Measurements from ENCODE around the gene KLHL29. TPM values are rescaled to one million over a fixed set of nuclear protein-coding genes. Genes with fewer than 3 reads are reported as not detected.
"Not testable (repeated sequence)": the region's sequence is repeated elsewhere in the genome, so short reads cannot be mapped to it uniquely, and the experiment has no call there.

The KLHL29 gene
- total RNA-seq, 1 donor from 2014 or later: 3.0 TPM

GRCh38 chr2:23388756-23389514, 4.0 kb downstream of the KLHL29 start:
- intact Hi-C loops (cut with micrococcal nuclease): loop anchor here (5.0 kb wide), 1 partner anchor 98 kb away; no protein-coding TSS in a partner anchor
- Mint-ChIP-seq H3K4me1 (ENCODE audit: low read depth) (peaks cover 11% of the 10 kb centered on the region), H3K27ac (no peak overlapping the region), H3K36me3 (ENCODE audit: low read depth) (no peaks in the 10 kb centered on the region), H3K9me3 (no peaks in the 10 kb centered on the region), H3K4me3 (ENCODE audit: low read depth) (no peak overlapping the region), H3K27me3 (ENCODE audit: low read depth) (peaks cover 65% of the 10 kb centered on the region)
- DNase-seq (ENCODE audit: low spot score): no peak

- Mint-ChIP-seq H3K4me1 (ENCODE audit: low read depth) (peaks cover 19% of the 10 kb centered on the region), H3K36me3 (ENCODE audit: low read depth) (no peaks in the 10 kb centered on the region)
- DNase-seq (ENCODE audit: low spot score): no peak
Observed at GRCh38 chr2:23390152-23390551, 5.2 kb downstream of the KLHL29 start.

GRCh38 chr2:23391237-23391736, 6.3 kb downstream of the KLHL29 start:
- H3K4me3 Mint-ChIP-seq (ENCODE audit: low read depth); H3K9me3 Mint-ChIP-seq; H3K27ac Mint-ChIP-seq; intact Hi-C loops (cut with micrococcal nuclease); H3K36me3 Mint-ChIP-seq (ENCODE audit: low read depth); DNase-seq (ENCODE audit: low spot score): not testable (repeated sequence)
- H3K4me1 Mint-ChIP-seq (ENCODE audit: low read depth): peaks cover 17% of the 10 kb centered on the region
- peaks cover 69% of the 10 kb centered on the region for H3K27me3 Mint-ChIP-seq (ENCODE audit: low read depth)

More at GRCh38 chr2:23390152-23390551, 5.2 kb downstream of the KLHL29 start:
- intact Hi-C loops (cut with micrococcal nuclease): no loop called here
- Mint-ChIP-seq H3K9me3 (no peaks in the 10 kb centered on the region), H3K27me3 (ENCODE audit: low read depth) (peaks cover 68% of the 10 kb centered on the region), H3K4me3 (ENCODE audit: low read depth) (no peak overlapping the region), H3K27ac (no peak overlapping the region)

GRCh38 chr2:23393722-23394121, 8.7 kb downstream of the KLHL29 start:
- Mint-ChIP-seq H3K27me3 (ENCODE audit: low read depth) (peaks cover 53% of the 10 kb centered on the region), H3K4me1 (ENCODE audit: low read depth) (peaks cover 14% of the 10 kb centered on the region), H3K27ac (no peak overlapping the region), H3K4me3 (ENCODE audit: low read depth) (no peak overlapping the region), H3K9me3 (no peaks in the 10 kb centered on the region), H3K36me3 (ENCODE audit: low read depth) (no peaks in the 10 kb centered on the region)
- no peak for DNase-seq (ENCODE audit: low spot score)
- intact Hi-C loops (cut with micrococcal nuclease): no loop called here

- no peak overlapping the region for H3K4me3 Mint-ChIP-seq (ENCODE audit: low read depth)
- H3K36me3 Mint-ChIP-seq (ENCODE audit: low read depth): no peaks in the 10 kb centered on the region
- intact Hi-C loops (cut with micrococcal nuclease): no loop called here
- no peak overlapping the region for H3K27ac Mint-ChIP-seq
- DNase-seq (ENCODE audit: low spot score): no peak
- H3K9me3 Mint-ChIP-seq: no peaks in the 10 kb centered on the region
- H3K4me1 Mint-ChIP-seq (ENCODE audit: low read depth): peaks cover 15% of the 10 kb centered on the region
- peaks cover 44% of the 10 kb centered on the region for H3K27me3 Mint-ChIP-seq (ENCODE audit: low read depth)
Observed at GRCh38 chr2:23394700-23395099, 9.7 kb downstream of the KLHL29 start.

- no peak overlapping the region for H3K27ac Mint-ChIP-seq
- intact Hi-C loops (cut with micrococcal nuclease): no loop called here
- H3K9me3 Mint-ChIP-seq: no peaks in the 10 kb centered on the region
- H3K27me3 Mint-ChIP-seq (ENCODE audit: low read depth): peaks cover 29% of the 10 kb centered on the region
- peaks cover 15% of the 10 kb centered on the region for H3K4me1 Mint-ChIP-seq (ENCODE audit: low read depth)
- H3K36me3 Mint-ChIP-seq (ENCODE audit: low read depth): no peaks in the 10 kb centered on the region
- no peak for DNase-seq (ENCODE audit: low spot score)
- H3K4me3 Mint-ChIP-seq (ENCODE audit: low read depth): no peak overlapping the region
Observed at GRCh38 chr2:23397478-23397877, 12.5 kb downstream of the KLHL29 start.

GRCh38 chr2:23399674-23400261, 14.8 kb downstream of the KLHL29 start:
- Mint-ChIP-seq H3K27me3 (ENCODE audit: low read depth) (peaks cover 10% of the 10 kb centered on the region), H3K9me3 (no peaks in the 10 kb centered on the region), H3K4me1 (ENCODE audit: low read depth) (peaks cover 11% of the 10 kb centered on the region), H3K36me3 (ENCODE audit: low read depth) (no peaks in the 10 kb centered on the region), H3K4me3 (ENCODE audit: low read depth) (no peak overlapping the region), H3K27ac (no peak overlapping the region)
- DNase-seq (ENCODE audit: low spot score): no peak
- intact Hi-C loops (cut with micrococcal nuclease): no loop called here

GRCh38 chr2:23400703-23401102, 15.7 kb downstream of the KLHL29 start:
- H3K4me3 Mint-ChIP-seq (ENCODE audit: low read depth): no peak overlapping the region
- no peak overlapping the region for H3K27ac Mint-ChIP-seq
- peaks cover 7% of the 10 kb centered on the region for H3K4me1 Mint-ChIP-seq (ENCODE audit: low read depth)
- peaks cover 6% of the 10 kb centered on the region for H3K27me3 Mint-ChIP-seq (ENCODE audit: low read depth)
- H3K9me3 Mint-ChIP-seq: no peaks in the 10 kb centered on the region
- no peak for DNase-seq (ENCODE audit: low spot score)
- H3K36me3 Mint-ChIP-seq (ENCODE audit: low read depth): no peaks in the 10 kb centered on the region
- intact Hi-C loops (cut with micrococcal nuclease): no loop called here

- no peak for DNase-seq (ENCODE audit: low spot score)
- H3K4me3 Mint-ChIP-seq (ENCODE audit: low read depth): no peak overlapping the region
- intact Hi-C loops (cut with micrococcal nuclease): no loop called here
Observed at GRCh38 chr2:23401427-23402204, 16.6 kb downstream of the KLHL29 start.

GRCh38 chr2:23402205-23402740, 17.3 kb downstream of the KLHL29 start:
- Mint-ChIP-seq H3K4me3 (ENCODE audit: low read depth) (no peak overlapping the region), H3K4me1 (ENCODE audit: low read depth) (peaks cover 7% of the 10 kb centered on the region)

More at GRCh38 chr2:23401427-23402204, 16.6 kb downstream of the KLHL29 start:
- Mint-ChIP-seq H3K27me3 (ENCODE audit: low read depth) (peaks cover 4% of the 10 kb centered on the region), H3K27ac (no peak overlapping the region), H3K9me3 (no peaks in the 10 kb centered on the region), H3K4me1 (ENCODE audit: low read depth) (peaks cover 7% of the 10 kb centered on the region), H3K36me3 (ENCODE audit: low read depth) (no peaks in the 10 kb centered on the region)

GRCh38 chr2:23404426-23404825, 19.4 kb downstream of the KLHL29 start:
- no peaks in the 10 kb centered on the region for H3K36me3 Mint-ChIP-seq (ENCODE audit: low read depth)
- no peak overlapping the region for H3K27ac Mint-ChIP-seq
- H3K4me1 Mint-ChIP-seq (ENCODE audit: low read depth): peaks cover 7% of the 10 kb centered on the region
- no peak for DNase-seq (ENCODE audit: low spot score)
- intact Hi-C loops (cut with micrococcal nuclease): no loop called here
- no peaks in the 10 kb centered on the region for H3K9me3 Mint-ChIP-seq
- peaks cover 5% of the 10 kb centered on the region for H3K27me3 Mint-ChIP-seq (ENCODE audit: low read depth)
- no peak overlapping the region for H3K4me3 Mint-ChIP-seq (ENCODE audit: low read depth)

More at GRCh38 chr2:23402205-23402740, 17.3 kb downstream of the KLHL29 start:
- Mint-ChIP-seq H3K27me3 (ENCODE audit: low read depth) (peaks cover 4% of the 10 kb centered on the region), H3K27ac (no peak overlapping the region), H3K36me3 (ENCODE audit: low read depth) (no peaks in the 10 kb centered on the region), H3K9me3 (no peaks in the 10 kb centered on the region)
- no peak for DNase-seq (ENCODE audit: low spot score)
- intact Hi-C loops (cut with micrococcal nuclease): no loop called here

GRCh38 chr2:23409248-23409647, 24.3 kb downstream of the KLHL29 start:
- no peak for DNase-seq (ENCODE audit: low spot score)
- Mint-ChIP-seq H3K36me3 (ENCODE audit: low read depth) (no peaks in the 10 kb centered on the region), H3K4me3 (ENCODE audit: low read depth) (no peak overlapping the region), H3K27me3 (ENCODE audit: low read depth) (peaks cover 6% of the 10 kb centered on the region), H3K9me3 (no peaks in the 10 kb centered on the region), H3K27ac (no peak overlapping the region), H3K4me1 (ENCODE audit: low read depth) (peaks cover 4% of the 10 kb centered on the region)
- intact Hi-C loops (cut with micrococcal nuclease): no loop called here
